Calu3 (cell line): ENCODE results near the gene ENO2. TPM values are rescaled to one million over a fixed set of nuclear protein-coding genes. Genes with fewer than 3 reads are reported as not detected.

ENCODE experiments used
- BruUV-seq: library from RNA; stranded (reverse); fragments of 400-500 nt; replicated peaks from 2 replicates; lab custom pipeline; 2021; lab: Mats Ljungman, UMichigan
- CTCF ChIA-PET: fragments of 300-600 bp; sonication (Branson Sonifier 250); formaldehyde crosslinking; loops from one replicate; lab custom pipeline; 2022; ENCODE audit warnings: antibody characterized with exemption; lab: Charles Lee
- DNase-seq: peaks from one replicate; pipeline ENCODE4 v3.0.0; 2022
- H3K27ac Mint-ChIP-seq: one replicate; pipeline ENCODE4 v1.8.0; 2022; ENCODE audit warnings: mixed read lengths; ENCODE audit not compliant: unreplicated experiment
- H3K27me3 Mint-ChIP-seq: one replicate; pipeline ENCODE4 v1.8.0; 2022; ENCODE audit warnings: mixed read lengths; ENCODE audit not compliant: unreplicated experiment
- H3K36me3 Mint-ChIP-seq: one replicate; pipeline ENCODE4 v1.8.0; 2022; ENCODE audit warnings: mild to moderate bottlenecking, moderate library complexity, mixed read lengths; ENCODE audit not compliant: insufficient read depth, unreplicated experiment
- H3K4me1 Mint-ChIP-seq: one replicate; pipeline ENCODE4 v1.8.0; 2022; ENCODE audit warnings: mild to moderate bottlenecking, low read depth, mixed read lengths; ENCODE audit not compliant: unreplicated experiment
- H3K4me3 Mint-ChIP-seq: one replicate; pipeline ENCODE4 v1.8.0; 2022; ENCODE audit warnings: mild to moderate bottlenecking, low read depth, moderate library complexity, mixed read lengths; ENCODE audit not compliant: unreplicated experiment
- H3K9me3 Mint-ChIP-seq: one replicate; pipeline ENCODE4 v1.8.0; 2022; ENCODE audit warnings: low read depth, mixed read lengths; ENCODE audit not compliant: unreplicated experiment
- CTCF ChIP-seq: fragments of 200-600 bp; IDR thresholded peaks from one replicate; pipeline ENCODE4 v1.8.0; 2022; ENCODE audit warnings: antibody characterized with exemption; ENCODE audit not compliant: unreplicated experiment
- intact Hi-C: fragments of 100-400 bp; cut with micrococcal nuclease; formaldehyde crosslinking; loops from one replicate; pipeline ENCODE4 v1.10.0; 2022; ENCODE audit not compliant: unreplicated experiment
- total RNA-seq: library from RNA; stranded (reverse); gene quantifications from 2 replicates; pipeline ENCODE4 v1.2.3, GENCODE V29; 2022

Gene ENO2
- total RNA-seq, 1 experiment from 2014 or later, result 16.1 TPM

GRCh38 chr12:6935371-6936193 lies 21.2 kb downstream of the ENO2 start:
- Mint-ChIP-seq H3K4me3 (peak overlapping the region; percentile 75), H3K27me3 (no peaks in the 10 kb centered on the region), H3K27ac (peak overlapping the region; percentile 93), H3K4me1 (peaks cover 47% of the 10 kb centered on the region), H3K9me3 (no peaks in the 10 kb centered on the region), H3K36me3 (peaks cover 74% of the 10 kb centered on the region)
- CTCF ChIA-PET, result interaction anchor here (0.6 to 0.8 kb wide), 2 partner anchors 63 to 203 kb away, joined by 3 read pairs; no protein-coding TSS in a partner anchor
- no TSS peak for BruUV-seq
- no peak for TF ChIP-seq CTCF
- intact Hi-C loops, result no loop called here
- DNase-seq, result no peak

- H3K27ac Mint-ChIP-seq, result peak overlapping the region; percentile 93
- no peak for TF ChIP-seq CTCF
- H3K4me3 Mint-ChIP-seq, result peak overlapping the region; percentile 75
- H3K36me3 Mint-ChIP-seq, result peaks cover 80% of the 10 kb centered on the region
- no peaks in the 10 kb centered on the region for H3K27me3 Mint-ChIP-seq
- intact Hi-C loops, result no loop called here
- no peaks in the 10 kb centered on the region for H3K9me3 Mint-ChIP-seq
- CTCF ChIA-PET, result interaction anchor here (0.6 to 0.8 kb wide), 2 partner anchors 64 to 204 kb away, joined by 3 read pairs; no protein-coding TSS in a partner anchor
- H3K4me1 Mint-ChIP-seq, result peaks cover 41% of the 10 kb centered on the region
- DNase-seq, result no peak
- no TSS peak for BruUV-seq
These were observed 21.8 kb downstream of the ENO2 start for GRCh38 chr12:6936194-6936635.

GRCh38 chr12:6936636-6937480 lies 22.5 kb downstream of the ENO2 start:
- peak; percentile 30 for DNase-seq
- CTCF ChIA-PET, result interaction anchor here (1.2 kb wide), 1 partner anchor 68 kb away, joined by 10 read pairs; no protein-coding TSS in a partner anchor
- H3K4me3 Mint-ChIP-seq, result peak overlapping the region; percentile 75
- H3K9me3 Mint-ChIP-seq, result no peaks in the 10 kb centered on the region
- TSS peak; percentile 36 for BruUV-seq
- H3K36me3 Mint-ChIP-seq, result peaks cover 87% of the 10 kb centered on the region
- H3K27me3 Mint-ChIP-seq, result no peaks in the 10 kb centered on the region
- peak overlapping the region; percentile 93 for H3K27ac Mint-ChIP-seq
- H3K4me1 Mint-ChIP-seq, result peaks cover 41% of the 10 kb centered on the region
- no peak for TF ChIP-seq CTCF
- intact Hi-C loops, result no loop called here
